SU-DHL-6 (cell line): ENCODE measurements around the gene YEATS2.

Experiments used
- H2AFZ ChIP-seq: fragments of 200-600 bp; sonication (generic); 2 replicates; pipeline ENCODE4 v1.6.1; 2014; ENCODE audit warnings: low read depth, mild to moderate bottlenecking, moderate library complexity, mixed read lengths, antibody characterized with exemption, low read length; ENCODE audit not compliant: severe bottlenecking
- H3F3A ChIP-seq: fragments of 200-600 bp; shearing (Covaris generic); 2 replicates; pipeline ENCODE4 v1.6.0; 2016; ENCODE audit warnings: antibody characterized with exemption, mild to moderate bottlenecking; ENCODE audit not compliant: insufficient read depth
- H3K27ac ChIP-seq: fragments of 200-600 bp; sonication (generic); 2 replicates; pipeline ENCODE4 v1.5.1; 2016; ENCODE audit warnings: low read depth, mild to moderate bottlenecking, low read length, moderate library complexity, mixed read lengths
- H3K27me3 ChIP-seq: fragments of 200-600 bp; sonication (generic), shearing (Covaris generic); 2 replicates; pipeline ENCODE4 v1.6.0; 2014; ENCODE audit warnings: mild to moderate bottlenecking, low read length
- H3K36me3 ChIP-seq: fragments of 200-600 bp; sonication (generic); 2 replicates; pipeline ENCODE4 v1.6.1; 2014; ENCODE audit warnings: mild to moderate bottlenecking, low read length, mixed read lengths
- H3K4me2 ChIP-seq: fragments of 300-600, 200-600 bp; shearing (Covaris generic), sonication (generic); 2 replicates; pipeline ENCODE4 v1.6.0; 2014; ENCODE audit warnings: low read length, low read depth, mild to moderate bottlenecking; ENCODE audit not compliant: poor library complexity, severe bottlenecking
- H3K4me3 ChIP-seq: fragments of 200-600 bp; sonication (generic); 2 replicates; pipeline ENCODE4 v1.5.1; 2014; ENCODE audit warnings: antibody characterized with exemption, low read length, mild to moderate bottlenecking, mixed read lengths; ENCODE audit not compliant: insufficient read depth, poor library complexity, severe bottlenecking
- H3K79me2 ChIP-seq: fragments of 200-600 bp; sonication (generic); 2 replicates; pipeline ENCODE4 v1.6.1; 2014; ENCODE audit warnings: mild to moderate bottlenecking, low read length, moderate library complexity; ENCODE audit not compliant: insufficient read depth
- H3K9ac ChIP-seq: fragments of 200-600 bp; sonication (generic); 2 replicates; pipeline ENCODE4 v1.7.0; 2014; ENCODE audit warnings: mild to moderate bottlenecking, low read length
- H3K9me2 ChIP-seq: fragments of 200-600 bp; sonication (generic); replicated peaks from 2 replicates; pipeline ENCODE4 v1.6.1; 2014; ENCODE audit warnings: low read length; ENCODE audit not compliant: insufficient read depth
- H3K9me3 ChIP-seq: fragments of 200-600 bp; sonication (generic); 2 replicates; pipeline ENCODE4 v1.6.1; 2014; ENCODE audit warnings: low read length, mixed read lengths; ENCODE audit not compliant: insufficient read depth
- H4K20me1 ChIP-seq: fragments of 200-600 bp; sonication (generic); 2 replicates; pipeline ENCODE4 v1.6.1; 2014; ENCODE audit warnings: low read depth, mild to moderate bottlenecking, antibody characterized with exemption, low read length, moderate library complexity, mixed read lengths
- CTCF ChIP-seq: fragments of 200-600 bp; sonication (generic); IDR thresholded peaks from one replicate; pipeline ENCODE4 v1.5.1; 2017; ENCODE audit warnings: antibody characterized with exemption, mild to moderate bottlenecking, low read length, moderate library complexity; ENCODE audit not compliant: insufficient read depth, poor library complexity, severe bottlenecking
- EZH2phosphoT487 ChIP-seq: fragments of 200-600 bp; sonication (generic), shearing (Covaris generic); conservative IDR thresholded peaks from 2 replicates; pipeline ENCODE4 v1.6.1; 2018; ENCODE audit warnings: mild to moderate bottlenecking, antibody characterized with exemption, low read length, moderate library complexity, mixed read lengths

YEATS2 gene

GRCh38 chr3:183812761-183813445 is 115.3 kb downstream of the YEATS2 start:
- no peak overlapping the region for H3K27ac ChIP-seq
- no peaks in the 10 kb centered on the region for H3K9me3 ChIP-seq
- no peaks in the 10 kb centered on the region for H3K9me2 ChIP-seq
- H3K27me3 ChIP-seq: no peaks in the 10 kb centered on the region
- no peaks in the 10 kb centered on the region for H4K20me1 ChIP-seq
- no peak overlapping the region for H3K4me2 ChIP-seq
- no peaks in the 10 kb centered on the region for H3K79me2 ChIP-seq
- H3K36me3 ChIP-seq: peaks cover 6% of the 10 kb centered on the region; the same call in 1 of the 2 replicates
- H3F3A ChIP-seq: peaks cover 7% of the 10 kb centered on the region; the same call in 1 of the 2 replicates
- H3K9ac ChIP-seq: no peak overlapping the region
- H3K4me3 ChIP-seq: no peak overlapping the region
- no peak overlapping the region for H2AFZ ChIP-seq
- TF ChIP-seq EZH2phosphoT487 (no peak), CTCF (no peak)

GRCh38 chr3:183814240-183814639 is 116.6 kb downstream of the YEATS2 start:
- Histone ChIP-seq H3K9me3 (no peaks in the 10 kb centered on the region), H3K9ac (no peak overlapping the region), H3K27ac (no peak overlapping the region), H3K9me2 (no peaks in the 10 kb centered on the region), H3K27me3 (no peaks in the 10 kb centered on the region), H3K4me3 (no peak overlapping the region), H3K79me2 (no peaks in the 10 kb centered on the region), H2AFZ (no peak overlapping the region), H3K36me3 (peaks cover under 1% of the 10 kb centered on the region; the same call in 1 of the 2 replicates), H3F3A (peaks cover 7% of the 10 kb centered on the region; the same call in 1 of the 2 replicates), H4K20me1 (no peaks in the 10 kb centered on the region), H3K4me2 (no peak overlapping the region)
- no peak for TF ChIP-seq CTCF
- TF ChIP-seq EZH2phosphoT487: no peak

- Histone ChIP-seq H3K9ac (no peak overlapping the region), H2AFZ (no peak overlapping the region), H3F3A (peaks cover 7% of the 10 kb centered on the region; the same call in 1 of the 2 replicates), H3K27me3 (no peaks in the 10 kb centered on the region), H3K27ac (peak overlapping the region; percentile 53), H4K20me1 (no peaks in the 10 kb centered on the region), H3K9me2 (no peaks in the 10 kb centered on the region), H3K36me3 (no peaks in the 10 kb centered on the region), H3K9me3 (no peaks in the 10 kb centered on the region), H3K4me2 (peak overlapping the region; percentile 25), H3K4me3 (no peak overlapping the region), H3K79me2 (no peaks in the 10 kb centered on the region)
- TF ChIP-seq EZH2phosphoT487 (no peak), CTCF (no peak)
These were observed 118.0 kb downstream of the YEATS2 start for GRCh38 chr3:183815563-183815940.
